Dermis blood vessel endothelial cell (primary cell): ENCODE measurements around the gene PLA2G4E. TPM values are rescaled to one million over a fixed set of nuclear protein-coding genes. Genes with fewer than 3 reads are reported as not detected.

Source experiments
- DNase-seq: peaks from one replicate; pipeline ENCODE4 v3.0.0; 2010
- total RNA-seq: library from RNA; depleted of rRNA; stranded (reverse); fragments of >200 nt; gene quantifications from 2 replicates; pipeline ENCODE4 v1.2.3, GENCODE V29; 2014

Gene PLA2G4E
- total RNA-seq, 1 donor from 2014 or later, result not detected

DNA sequence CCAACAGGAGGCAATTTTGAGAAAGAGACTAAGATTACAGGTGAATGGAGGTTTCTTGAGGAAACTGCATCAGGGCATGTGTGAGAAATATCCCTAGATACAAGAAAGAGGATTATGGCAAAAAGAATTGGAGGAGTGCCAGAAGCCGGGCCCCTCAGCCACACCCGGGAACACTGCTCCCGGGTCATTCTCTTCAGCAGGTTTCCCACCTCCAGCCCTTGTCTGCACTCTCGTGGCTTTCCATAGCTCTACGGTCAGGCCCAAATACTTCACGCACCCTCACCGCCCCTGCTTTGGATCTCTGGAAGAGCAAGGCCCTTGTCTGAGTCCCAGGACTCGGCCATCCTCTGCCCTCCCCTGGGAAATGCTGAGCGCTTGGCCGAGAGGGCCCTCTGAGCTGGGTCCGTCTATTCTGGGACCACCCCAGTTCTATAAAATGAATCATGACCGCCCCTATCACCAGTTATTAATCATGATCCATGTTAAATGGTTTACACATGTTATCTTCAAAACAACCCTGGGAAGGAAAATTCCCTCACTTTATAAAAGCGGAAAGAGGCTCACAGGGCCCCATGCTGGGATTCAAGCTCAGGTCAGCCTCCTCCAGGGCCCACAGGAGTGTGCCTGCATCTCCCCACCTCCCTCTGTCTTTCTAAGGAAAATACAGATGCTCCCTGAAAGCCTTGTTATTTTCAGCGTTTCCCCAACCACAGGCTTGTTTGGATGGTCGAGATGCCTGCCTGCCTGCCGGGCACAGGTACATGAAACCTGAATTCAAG is 88.1 kb downstream of the PLA2G4E start:
- no peak for DNase-seq

DNA sequence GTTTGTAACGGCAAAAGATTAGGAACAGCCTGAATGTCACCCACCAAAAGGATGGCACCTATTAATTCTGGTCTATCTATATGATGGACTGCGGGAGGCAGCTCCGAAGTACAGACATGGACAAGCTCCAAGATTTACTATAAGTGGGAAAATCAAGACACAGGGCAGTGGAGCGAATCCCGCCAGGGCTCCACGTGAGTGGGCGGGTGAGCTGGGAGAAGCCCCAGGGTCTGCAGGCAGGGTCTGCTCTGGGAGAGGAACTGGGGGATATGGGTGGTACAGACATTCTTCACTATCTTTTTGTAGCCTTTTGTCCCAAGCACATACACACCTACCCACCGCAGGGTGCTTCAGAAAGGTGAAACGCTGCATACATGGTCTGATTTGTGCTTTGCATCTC is 88.7 kb downstream of the PLA2G4E start:
- no peak for DNase-seq

Other genes with a start within 250 kb of the PLA2G4E start
- 19.4 and 20.8 TPM in 2 replicates for gene MAPKBP1, start 246.6 kb downstream of the PLA2G4E start, total RNA-seq
- gene JMJD7, start 192.9 kb downstream of the PLA2G4E start, total RNA-seq, result 4.1 and 5.3 TPM in 2 replicates
- 0.23 and 1.0 TPM in 2 replicates for gene PLA2G4B, start 182.2 kb downstream of the PLA2G4E start, total RNA-seq
- gene SPTBN5, start 127.0 kb downstream of the PLA2G4E start, total RNA-seq, result 3.2 and 11.1 TPM in 2 replicates
- 84.4 and 128 TPM in 2 replicates for gene EHD4, start 48.5 kb downstream of the PLA2G4E start, total RNA-seq
- gene PLA2G4D, start 73.5 kb upstream of the PLA2G4E start, total RNA-seq, result 0.17 TPM in 1 of 2 replicates, not detected in the other
- not detected in 2 replicates for gene PLA2G4F, start 135.6 kb upstream of the PLA2G4E start, total RNA-seq
- 47.0 and 53.4 TPM in 2 replicates for gene VPS39, start 187.3 kb upstream of the PLA2G4E start, total RNA-seq